KG1 (cell line): Measurements from ENCODE around the gene SIAH2.

ENCODE experiments used
- DNase-seq: peaks from one replicate; lab custom pipeline; 2025; lab: John Stamatoyannopoulos, UW

SIAH2 gene

GRCh38 chr3:150747886-150748683 is 14.9 kb downstream of the SIAH2 start:
- no peak for DNase-seq

- no peak for DNase-seq
Measured at GRCh38 chr3:150746791-150747590, 16.0 kb downstream of the SIAH2 start.

GRCh38 chr3:150745832-150746231 is 17.1 kb downstream of the SIAH2 start:
- no peak for DNase-seq

- DNase-seq, result no peak
Measured at GRCh38 chr3:150744919-150745211, 18.1 kb downstream of the SIAH2 start.

DNA sequence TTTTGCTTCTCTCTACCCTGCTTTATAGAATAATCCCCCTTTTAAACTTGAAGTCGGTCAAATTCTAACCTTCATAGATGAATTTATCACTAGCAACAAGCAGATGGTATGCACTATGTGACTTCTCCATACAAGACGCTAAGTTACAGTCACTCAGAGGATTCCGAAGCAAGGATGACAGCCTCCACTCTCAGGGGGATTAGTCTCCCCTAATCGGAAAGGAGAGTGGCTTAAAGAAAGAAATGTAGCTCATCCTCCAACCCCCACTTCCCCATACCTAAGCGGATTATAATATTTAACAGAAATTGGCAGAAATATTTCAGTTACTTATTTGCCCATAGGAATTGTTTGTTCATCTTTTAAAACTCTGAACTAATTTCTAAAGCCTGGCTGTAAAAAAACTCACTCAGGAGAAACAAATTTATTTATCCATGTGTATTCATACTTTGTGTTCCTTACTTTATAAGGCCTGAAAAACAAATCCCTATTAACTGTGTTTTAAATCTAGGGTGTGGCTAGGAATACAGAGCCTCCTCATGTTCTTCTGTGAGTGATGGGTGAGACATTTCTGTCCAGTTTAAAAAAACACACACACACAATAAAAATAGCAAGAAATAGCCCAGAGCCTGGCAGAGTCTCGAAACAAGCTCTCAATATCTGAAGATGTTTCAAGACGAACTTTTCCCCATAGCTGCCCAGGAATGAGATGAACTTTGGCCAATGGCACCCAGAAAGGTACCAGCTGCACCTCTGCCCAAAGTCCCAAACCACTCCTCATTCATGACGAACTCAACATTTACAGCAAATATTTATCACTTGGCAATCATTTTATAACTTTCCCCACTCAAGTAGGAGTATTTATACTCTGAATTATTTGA is 18.7 kb downstream of the SIAH2 start:
- DNase-seq, result no peak

- no peak for DNase-seq
Measured at GRCh38 chr3:150743508-150743907, 19.5 kb downstream of the SIAH2 start.

DNA sequence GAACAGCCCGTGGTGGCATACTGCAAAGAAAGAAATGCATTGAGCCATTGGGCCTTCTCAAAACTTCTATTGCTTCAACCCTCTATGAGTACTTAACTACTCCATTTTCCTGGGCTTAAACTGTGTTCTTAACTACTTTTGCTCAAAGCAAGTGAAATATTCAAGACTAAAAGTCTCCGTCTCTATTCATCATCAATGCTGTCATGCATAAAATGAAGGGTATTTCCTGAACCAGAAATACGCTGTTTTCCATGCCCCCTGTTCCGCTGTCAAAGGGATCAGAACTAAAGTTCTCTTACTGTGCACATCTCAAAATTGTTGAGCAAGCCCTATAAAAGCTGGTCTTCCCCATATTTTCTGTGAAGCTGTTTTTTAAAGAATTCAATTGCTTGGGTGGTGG is 20.3 kb downstream of the SIAH2 start:
- DNase-seq, result no peak

- no peak for DNase-seq
Measured at GRCh38 chr3:150742141-150742523, 20.8 kb downstream of the SIAH2 start.

- DNase-seq, result no peak
Measured at GRCh38 chr3:150741497-150742140, 21.4 kb downstream of the SIAH2 start.

- no peak for DNase-seq
Measured at GRCh38 chr3:150740733-150741496, 22.1 kb downstream of the SIAH2 start.

DNA sequence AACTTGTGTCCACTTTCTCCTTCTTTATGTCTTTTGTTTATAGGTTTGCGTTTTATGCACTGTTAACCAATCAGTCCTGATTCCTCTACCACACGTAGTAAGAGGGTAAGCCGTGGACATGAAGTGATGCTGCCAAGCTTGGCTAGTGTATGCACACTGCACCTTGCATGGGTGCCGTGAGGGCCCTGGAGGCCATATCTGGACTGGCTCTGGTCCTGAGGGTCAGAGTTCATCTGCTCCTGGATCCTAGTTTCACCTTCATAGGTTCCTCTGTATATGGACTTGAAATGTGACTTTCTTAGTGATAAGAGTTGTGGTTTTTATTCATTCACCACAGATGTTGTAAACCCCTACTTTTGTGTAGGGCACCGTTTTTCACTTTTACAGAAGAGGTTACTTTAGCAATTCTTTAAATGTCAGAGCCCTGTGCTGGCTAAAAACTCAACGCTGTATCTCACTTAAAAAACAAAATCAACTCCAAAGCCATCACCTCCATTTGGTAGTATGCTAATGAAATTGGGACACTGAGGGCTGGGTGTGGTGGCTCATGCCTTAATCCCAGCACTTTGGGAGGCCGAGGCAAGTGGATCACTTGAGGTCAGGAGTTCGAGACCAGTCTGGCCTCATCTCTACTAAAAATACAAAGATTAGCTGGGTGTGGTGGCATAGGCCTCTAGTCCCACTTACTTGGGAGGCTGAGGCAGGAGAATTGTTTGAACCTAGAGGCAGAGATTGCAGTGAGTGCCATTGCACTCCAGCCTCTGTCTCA is 22.9 kb downstream of the SIAH2 start:
- no peak for DNase-seq

DNA sequence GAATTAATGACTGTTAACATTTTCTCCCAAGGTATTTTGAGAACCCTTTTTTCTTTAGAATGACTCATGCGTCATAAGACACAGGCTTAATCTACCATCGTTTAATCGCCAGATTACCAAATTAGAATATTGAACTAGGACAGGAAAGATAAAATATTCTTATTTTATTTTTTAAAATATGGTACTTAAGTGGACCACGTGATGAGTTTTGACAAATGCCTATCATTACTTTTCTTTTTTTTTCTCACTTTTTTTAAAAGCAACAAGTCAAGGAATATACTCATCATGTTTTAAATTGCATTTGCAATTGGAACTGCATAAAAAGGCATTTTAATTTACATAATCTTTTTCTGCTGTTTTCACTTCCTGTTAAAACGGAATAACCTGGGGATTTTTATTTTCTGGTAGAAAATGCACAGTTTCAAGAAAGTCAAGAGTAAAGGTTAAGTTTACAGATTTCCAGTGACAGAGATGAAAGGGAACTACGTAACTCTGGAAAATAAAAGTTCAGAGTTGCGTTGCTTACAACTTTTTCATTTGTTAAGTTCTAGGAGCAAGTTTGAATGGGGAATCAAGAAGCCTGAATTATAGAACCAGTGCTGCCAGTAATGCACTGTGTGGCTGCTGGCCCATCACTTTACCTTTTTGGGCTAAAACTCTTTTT is 23.6 kb downstream of the SIAH2 start:
- no peak for DNase-seq

GRCh38 chr3:150738688-150739087 is 24.3 kb downstream of the SIAH2 start:
- DNase-seq, result no peak

- DNase-seq, result no peak
Measured at GRCh38 chr3:150737874-150738679, 24.9 kb downstream of the SIAH2 start.

DNA sequence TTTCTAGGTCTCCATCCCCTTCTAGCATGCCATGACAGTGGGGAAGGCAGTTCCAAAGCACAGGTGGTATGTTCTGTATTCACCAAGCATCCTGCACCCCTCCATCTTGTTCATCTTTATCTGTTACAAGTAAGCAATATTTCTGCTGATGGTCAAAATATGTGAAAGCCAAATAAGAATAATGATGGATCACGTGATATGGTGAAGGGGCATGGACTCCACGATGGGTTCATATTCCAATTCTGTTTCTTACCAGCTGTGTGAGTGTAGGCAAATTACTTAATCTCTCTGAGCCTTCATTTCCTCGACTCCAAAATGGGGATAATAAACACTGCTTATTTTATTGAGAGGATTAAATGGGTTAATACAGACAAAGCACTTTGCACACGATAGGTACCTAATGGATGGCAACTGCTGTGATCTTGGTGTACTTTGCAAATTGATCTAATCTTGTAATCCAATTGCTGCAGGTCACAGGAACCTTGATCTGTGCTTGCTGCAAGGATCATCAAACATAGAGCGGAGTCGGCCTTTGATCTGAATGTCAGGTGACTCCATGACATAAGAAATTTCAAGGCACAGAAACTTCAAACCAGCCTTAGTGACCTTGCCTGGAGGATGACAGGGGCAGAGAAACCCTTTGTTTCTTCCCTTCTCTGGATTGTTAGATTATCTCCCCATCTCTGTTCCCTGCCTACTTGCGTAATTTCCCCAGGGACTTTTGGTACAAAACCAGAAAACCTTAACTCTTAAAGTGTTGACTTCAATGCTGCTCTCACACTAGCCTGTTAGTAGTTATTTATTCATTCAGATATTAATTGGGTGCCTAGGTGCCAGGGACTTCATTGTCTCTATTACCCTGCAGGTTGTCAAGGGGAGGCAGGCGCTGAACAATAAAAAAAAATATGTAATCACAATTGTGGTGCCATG is 25.8 kb downstream of the SIAH2 start:
- DNase-seq, result no peak

DNA sequence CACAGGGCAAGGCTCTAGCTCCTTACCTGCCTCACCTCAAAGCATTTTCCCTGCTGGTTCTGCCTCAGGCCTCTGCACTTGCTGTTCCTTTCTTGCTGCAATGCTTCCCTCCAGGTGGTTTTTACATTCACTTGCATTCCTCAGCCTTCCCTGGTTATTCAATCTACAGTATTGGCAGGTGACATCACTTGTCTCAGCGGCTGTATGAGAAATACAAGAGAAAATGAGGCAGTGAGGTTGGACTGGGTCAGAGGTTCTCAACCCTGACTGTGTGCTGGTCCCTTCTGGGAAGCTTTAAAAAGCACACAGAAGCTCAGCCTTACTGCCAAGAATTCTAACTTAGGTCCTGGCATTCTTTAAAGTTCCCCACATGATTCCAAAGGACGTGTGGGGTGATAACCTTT is 26.7 kb downstream of the SIAH2 start:
- DNase-seq, result no peak

- no peak for DNase-seq
Measured at GRCh38 chr3:150734795-150735119, 28.2 kb downstream of the SIAH2 start.
